Astrocyte (in vitro differentiated cells and primary cell): Measurements from ENCODE around the gene OR52W1.

Experiments
- CTCF ChIP-seq: IDR thresholded peaks from 2 replicates; pipeline ENCODE4 v1.5.1; 2011; ENCODE audit warnings: low read depth, mild to moderate bottlenecking, inconsistent platforms, low read length, moderate library complexity; ENCODE audit not compliant: insufficient read depth
- EZH2 ChIP-seq: IDR thresholded peaks from 2 replicates; pipeline ENCODE4 v1.6.1; 2012; ENCODE audit warnings: mild to moderate bottlenecking, low read length, inconsistent platforms; ENCODE audit not compliant: insufficient read depth

- no peak for TF ChIP-seq CTCF
- TF ChIP-seq EZH2 = no peak
These were observed 42.3 kb downstream of the OR52W1 start for GRCh38 chr11:6241316-6241715.
